GM10266 (cell line): ENCODE data around the gene RFX1.
"Not testable (repeated sequence)": the region's sequence is repeated elsewhere in the genome, so short reads cannot be mapped to it uniquely, and the experiment has no call there.

Source experiments
- DNase-seq: peaks from one replicate; pipeline ENCODE4 v3.0.0; 2012; ENCODE audit errors: extremely low spot score
- TF ChIP-seq, protein P1 (sequence below): IDR thresholded peaks from 2 replicates; pipeline ENCODE4 v1.5.1; 2012; ENCODE audit warnings: mild to moderate bottlenecking, low read depth; ENCODE audit not compliant: control insufficient read depth, insufficient read depth; ENCODE audit errors: missing control alignments

RFX1 gene

DNA sequence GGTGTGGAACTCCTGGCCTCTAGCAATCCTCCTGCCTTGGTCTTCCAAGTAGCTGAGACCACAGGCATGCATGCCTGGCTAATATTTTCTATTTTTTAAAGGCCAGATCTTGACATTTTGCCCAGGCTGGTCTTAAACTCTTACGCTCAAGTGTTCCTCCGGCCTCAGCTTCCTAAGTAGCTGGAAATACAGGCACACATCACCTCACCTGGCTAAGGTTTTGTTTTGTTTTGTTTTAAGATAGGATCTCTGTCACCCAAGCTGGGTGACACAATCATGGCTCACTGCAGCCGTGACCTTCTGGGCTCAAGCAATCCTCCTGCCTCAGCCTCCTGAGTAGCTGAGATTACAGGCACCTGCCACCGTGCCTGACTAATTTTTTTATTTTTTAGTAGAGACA, 16.3 kb upstream of the RFX1 start:
- TF ChIP-seq, protein P1, sequence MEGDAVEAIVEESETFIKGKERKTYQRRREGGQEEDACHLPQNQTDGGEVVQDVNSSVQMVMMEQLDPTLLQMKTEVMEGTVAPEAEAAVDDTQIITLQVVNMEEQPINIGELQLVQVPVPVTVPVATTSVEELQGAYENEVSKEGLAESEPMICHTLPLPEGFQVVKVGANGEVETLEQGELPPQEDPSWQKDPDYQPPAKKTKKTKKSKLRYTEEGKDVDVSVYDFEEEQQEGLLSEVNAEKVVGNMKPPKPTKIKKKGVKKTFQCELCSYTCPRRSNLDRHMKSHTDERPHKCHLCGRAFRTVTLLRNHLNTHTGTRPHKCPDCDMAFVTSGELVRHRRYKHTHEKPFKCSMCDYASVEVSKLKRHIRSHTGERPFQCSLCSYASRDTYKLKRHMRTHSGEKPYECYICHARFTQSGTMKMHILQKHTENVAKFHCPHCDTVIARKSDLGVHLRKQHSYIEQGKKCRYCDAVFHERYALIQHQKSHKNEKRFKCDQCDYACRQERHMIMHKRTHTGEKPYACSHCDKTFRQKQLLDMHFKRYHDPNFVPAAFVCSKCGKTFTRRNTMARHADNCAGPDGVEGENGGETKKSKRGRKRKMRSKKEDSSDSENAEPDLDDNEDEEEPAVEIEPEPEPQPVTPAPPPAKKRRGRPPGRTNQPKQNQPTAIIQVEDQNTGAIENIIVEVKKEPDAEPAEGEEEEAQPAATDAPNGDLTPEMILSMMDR = no peak
- DNase-seq = no peak

- no peak for DNase-seq
- TF ChIP-seq, protein P1 = no peak
These were observed 15.4 kb upstream of the RFX1 start for GRCh38 chr19:14021474-14021873.

- not testable (repeated sequence) for DNase-seq
These were observed 13.6 kb upstream of the RFX1 start for GRCh38 chr19:14019739-14020138.

DNA sequence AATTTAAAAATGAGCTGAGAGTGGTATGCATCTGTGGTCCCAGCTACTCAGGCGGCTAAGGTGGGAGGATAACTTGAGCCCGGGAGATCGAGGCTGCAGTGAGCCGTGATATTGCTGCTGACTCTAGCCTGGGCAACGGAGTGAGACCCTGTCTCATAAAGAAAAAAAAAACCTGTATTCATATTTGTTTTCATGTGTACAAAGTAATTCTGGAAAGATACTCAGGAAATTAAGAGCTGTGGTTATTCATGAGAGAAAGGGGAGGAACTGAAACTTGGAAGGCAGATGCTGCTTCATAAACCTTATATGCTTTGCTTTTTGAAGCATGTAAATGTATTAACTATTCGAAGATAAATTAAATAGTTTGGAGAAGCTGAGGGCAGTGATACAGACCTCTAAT, 13.0 kb upstream of the RFX1 start:
- TF ChIP-seq, protein P1 = no peak
- no peak for DNase-seq

DNA sequence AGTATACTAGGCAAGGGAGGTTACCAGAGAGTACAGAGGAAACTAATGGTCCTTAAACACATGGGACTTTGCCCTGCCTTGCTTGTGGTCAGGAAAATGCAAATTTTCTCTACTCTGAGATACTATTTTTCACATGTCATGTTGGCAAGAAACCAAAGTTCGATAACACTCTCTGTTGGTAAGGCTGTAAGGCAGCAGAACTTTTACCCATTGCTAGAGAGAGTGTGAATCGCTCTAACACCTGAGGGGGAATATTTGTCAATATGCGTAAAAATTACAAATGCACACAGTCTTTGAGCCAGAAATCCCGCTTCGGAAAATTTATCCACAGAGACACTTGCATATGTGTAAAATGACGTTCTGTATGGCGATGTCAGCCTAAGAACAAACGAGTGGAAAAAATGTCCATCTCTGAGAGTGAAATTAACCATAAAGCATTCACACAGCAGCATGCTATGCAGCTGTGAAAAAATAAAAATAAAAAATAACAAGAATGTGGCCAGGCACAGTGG, 9.5 kb upstream of the RFX1 start:
- DNase-seq = peak; percentile 71

GRCh38 chr19:14012378-14012915, 6.3 kb upstream of the RFX1 start:
- no peak for DNase-seq
- TF ChIP-seq, protein P1 = no peak

More for the DNA sequence above, 9.5 kb upstream of the RFX1 start:
- TF ChIP-seq, protein P1 = no peak

GRCh38 chr19:14006766-14007562, 844 bp upstream of the RFX1 start:
- DNase-seq = no peak
- TF ChIP-seq, protein P1 = no peak
